GM06990 (cell line): ENCODE data around the gene ATP2A3.

Experiments used
- DNase-seq: peaks from one replicate; pipeline ENCODE4 v3.0.0-alpha.2; 2011; ENCODE audit not compliant: insufficient read length; ENCODE audit errors: extremely low read depth
- H3K27me3 ChIP-seq: replicated peaks from 2 replicates; pipeline ENCODE4 v1.6.0; 2011; ENCODE audit warnings: low read length; ENCODE audit not compliant: control insufficient read depth, insufficient read depth
- H3K36me3 ChIP-seq: 2 replicates; pipeline ENCODE4 v1.5.1; 2011; ENCODE audit warnings: low read length; ENCODE audit not compliant: control insufficient read depth, insufficient read depth
- H3K4me3 ChIP-seq: replicated peaks from 2 replicates; pipeline ENCODE4 v1.5.1; 2011; ENCODE audit warnings: low read depth, mild to moderate bottlenecking, control low read depth, low read length
- TF ChIP-seq, protein P1 (sequence below): IDR thresholded peaks from 2 replicates; pipeline ENCODE4 v1.5.1; 2011; ENCODE audit warnings: low read length, control low read depth, mild to moderate bottlenecking, inconsistent platforms; ENCODE audit not compliant: insufficient read depth, poor library complexity, severe bottlenecking

The ATP2A3 gene

DNA sequence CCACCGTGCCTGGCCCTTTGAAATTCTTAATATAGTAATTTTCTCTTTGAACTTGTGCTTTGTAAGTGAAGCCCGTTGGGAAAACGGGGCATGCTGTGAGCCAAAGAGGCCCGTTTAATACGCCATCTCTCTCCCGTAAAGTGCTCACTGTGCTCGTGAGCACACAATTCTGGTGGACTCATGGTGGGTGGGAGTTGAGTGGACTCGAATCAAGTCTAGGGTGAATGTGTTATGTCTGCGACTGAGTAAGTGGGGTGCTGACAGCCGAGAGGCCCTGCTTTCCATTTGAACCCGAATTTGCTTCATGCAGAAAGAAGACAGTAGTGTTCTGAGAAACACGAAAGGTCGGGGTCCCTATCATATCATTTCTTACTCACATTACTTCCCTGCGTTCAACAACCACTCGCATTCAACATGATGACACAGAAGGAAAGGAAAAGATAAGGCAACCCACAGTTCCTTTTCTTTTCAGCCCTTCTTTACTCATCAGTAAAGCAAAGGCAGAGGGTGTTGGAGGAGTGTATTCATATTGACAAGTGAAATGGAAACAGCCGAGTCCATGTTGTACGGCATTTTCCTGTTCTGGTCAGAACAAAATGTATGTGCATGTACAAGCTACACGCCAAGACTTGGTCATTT, 4.8 kb upstream of the ATP2A3 start:
- no peak for DNase-seq
- TF ChIP-seq, protein P1, sequence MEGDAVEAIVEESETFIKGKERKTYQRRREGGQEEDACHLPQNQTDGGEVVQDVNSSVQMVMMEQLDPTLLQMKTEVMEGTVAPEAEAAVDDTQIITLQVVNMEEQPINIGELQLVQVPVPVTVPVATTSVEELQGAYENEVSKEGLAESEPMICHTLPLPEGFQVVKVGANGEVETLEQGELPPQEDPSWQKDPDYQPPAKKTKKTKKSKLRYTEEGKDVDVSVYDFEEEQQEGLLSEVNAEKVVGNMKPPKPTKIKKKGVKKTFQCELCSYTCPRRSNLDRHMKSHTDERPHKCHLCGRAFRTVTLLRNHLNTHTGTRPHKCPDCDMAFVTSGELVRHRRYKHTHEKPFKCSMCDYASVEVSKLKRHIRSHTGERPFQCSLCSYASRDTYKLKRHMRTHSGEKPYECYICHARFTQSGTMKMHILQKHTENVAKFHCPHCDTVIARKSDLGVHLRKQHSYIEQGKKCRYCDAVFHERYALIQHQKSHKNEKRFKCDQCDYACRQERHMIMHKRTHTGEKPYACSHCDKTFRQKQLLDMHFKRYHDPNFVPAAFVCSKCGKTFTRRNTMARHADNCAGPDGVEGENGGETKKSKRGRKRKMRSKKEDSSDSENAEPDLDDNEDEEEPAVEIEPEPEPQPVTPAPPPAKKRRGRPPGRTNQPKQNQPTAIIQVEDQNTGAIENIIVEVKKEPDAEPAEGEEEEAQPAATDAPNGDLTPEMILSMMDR, result no peak
- H3K27me3 ChIP-seq, result no peaks in the 10 kb centered on the region
- no peaks in the 10 kb centered on the region for H3K36me3 ChIP-seq
- H3K4me3 ChIP-seq, result no peak overlapping the region

- Histone ChIP-seq H3K27me3 (no peaks in the 10 kb centered on the region), H3K4me3 (no peak overlapping the region), H3K36me3 (no peaks in the 10 kb centered on the region)
- no peak for DNase-seq
- TF ChIP-seq, protein P1, result no peak
These were observed 3.8 kb upstream of the ATP2A3 start for GRCh38 chr17:3968015-3968414.

GRCh38 chr17:3966720-3967363, 2.6 kb upstream of the ATP2A3 start:
- Histone ChIP-seq H3K36me3 (no peaks in the 10 kb centered on the region), H3K27me3 (no peaks in the 10 kb centered on the region), H3K4me3 (no peak overlapping the region)
- DNase-seq, result no peak
- TF ChIP-seq, protein P1, result peak; percentile 33

GRCh38 chr17:3965118-3965800, 1.0 kb upstream of the ATP2A3 start:
- Histone ChIP-seq H3K4me3 (peak overlapping the region; percentile 73), H3K36me3 (no peaks in the 10 kb centered on the region; the same call in 1 of the 2 replicates), H3K27me3 (no peaks in the 10 kb centered on the region)
- TF ChIP-seq, protein P1, result peak; percentile 22
- DNase-seq, result peak; percentile 71

- Histone ChIP-seq H3K4me3 (peak overlapping the region; percentile 86), H3K36me3 (no peaks in the 10 kb centered on the region; the same call in none of the 2 replicates), H3K27me3 (no peaks in the 10 kb centered on the region)
- TF ChIP-seq, protein P1, result no peak
- DNase-seq, result peak; percentile 74
These were observed 718 bp downstream of the ATP2A3 start for GRCh38 chr17:3963237-3964201.
